GM23338 (cell line): ENCODE data around the gene ZGLP1. TPM values are rescaled to one million over a fixed set of nuclear protein-coding genes. Genes with fewer than 3 reads are reported as not detected.
"Not testable (repeated sequence)": the region's sequence is repeated elsewhere in the genome, so short reads cannot be mapped to it uniquely, and the experiment has no call there.

Experiments
- ATAC-seq: fragments of 200-7000 bp; cut with Tn5 transposase; 3 replicates; pipeline ENCODE4 v1.9.1; 2020
- DNase-seq: peaks from one replicate; pipeline ENCODE4 v3.0.0-alpha.2; 2015; ENCODE audit warnings: low spot score
- H2AFZ ChIP-seq: fragments of 200-600 bp; sonication (generic); 2 replicates; pipeline ENCODE4 v1.8.0; 2016; ENCODE audit warnings: antibody characterized with exemption, mild to moderate bottlenecking, moderate library complexity
- H3F3A ChIP-seq: fragments of 200-600 bp; sonication (generic); replicated peaks from 2 replicates; pipeline ENCODE4 v1.8.0; 2017; ENCODE audit warnings: antibody characterized with exemption, mixed run types, low read depth
- H3K27ac ChIP-seq: fragments of 200-600 bp; sonication (generic); 2 replicates; pipeline ENCODE4 v1.6.1; 2016; ENCODE audit warnings: low read depth
- H3K27me3 ChIP-seq: fragments of 200-600 bp; sonication (generic); 2 replicates; pipeline ENCODE4 v1.8.0; 2016; ENCODE audit warnings: mild to moderate bottlenecking, mixed run types, moderate library complexity; ENCODE audit not compliant: insufficient read depth
- H3K36me3 ChIP-seq: fragments of 200-600 bp; sonication (generic); 2 replicates; pipeline ENCODE4 v1.8.0; 2016; ENCODE audit warnings: mild to moderate bottlenecking; ENCODE audit not compliant: insufficient read depth
- H3K4me1 ChIP-seq: fragments of 200-600 bp; sonication (generic); 2 replicates; pipeline ENCODE4 v1.8.0; 2016; ENCODE audit warnings: mild to moderate bottlenecking, moderate library complexity; ENCODE audit not compliant: insufficient read depth
- H3K4me2 ChIP-seq: fragments of 200-600 bp; sonication (generic); 2 replicates; pipeline ENCODE4 v1.7.1; 2017; ENCODE audit warnings: mixed run types
- H3K4me3 ChIP-seq: fragments of 200-600 bp; sonication (generic); 2 replicates; pipeline ENCODE4 v1.6.1; 2016; ENCODE audit warnings: mixed run types
- H3K79me2 ChIP-seq: fragments of 200-600 bp; sonication (generic); replicated peaks from 2 replicates; pipeline ENCODE4 v1.8.0; 2017; ENCODE audit warnings: mild to moderate bottlenecking; ENCODE audit not compliant: insufficient read depth
- H3K9me2 ChIP-seq: fragments of 200-600 bp; sonication (generic); 2 replicates; pipeline ENCODE4 v1.8.0; 2017; ENCODE audit not compliant: insufficient read depth
- H4K20me1 ChIP-seq: fragments of 200-600 bp; sonication (generic); replicated peaks from 2 replicates; pipeline ENCODE4 v1.8.0; 2017; ENCODE audit warnings: mild to moderate bottlenecking; ENCODE audit not compliant: insufficient read depth
- H3K27ac Mint-ChIP-seq: 2 replicates; pipeline ENCODE4 v1.8.0; 2020; ENCODE audit warnings: inconsistent platforms, mild to moderate bottlenecking, moderate library complexity, mixed read lengths
- H3K27me3 Mint-ChIP-seq: 3 replicates; pipeline ENCODE4 v1.8.0; 2022; ENCODE audit warnings: low read depth, mild to moderate bottlenecking, moderate library complexity, mixed read lengths, inconsistent platforms; ENCODE audit not compliant: insufficient read depth, poor library complexity
- H3K36me3 Mint-ChIP-seq: 3 replicates; pipeline ENCODE4 v1.8.0; 2021; ENCODE audit warnings: low read depth, mild to moderate bottlenecking, inconsistent platforms, moderate library complexity, mixed read lengths
- H3K4me1 Mint-ChIP-seq: 3 replicates; pipeline ENCODE4 v1.8.0; 2020; ENCODE audit warnings: mild to moderate bottlenecking, inconsistent platforms, mixed read lengths
- H3K4me3 Mint-ChIP-seq: 3 replicates; pipeline ENCODE4 v1.8.0; 2021; ENCODE audit warnings: moderate library complexity, mild to moderate bottlenecking, inconsistent platforms, mixed read lengths
- H3K9me3 Mint-ChIP-seq: 3 replicates; pipeline ENCODE4 v1.8.0; 2020; ENCODE audit warnings: moderate library complexity, mild to moderate bottlenecking, inconsistent platforms, mixed read lengths
- CREB1 ChIP-seq: fragments of 250-450 bp; sonication (Bioruptor Pico); IDR thresholded peaks from 2 replicates; pipeline ENCODE4 v1.5.0; 2020; ENCODE audit warnings: low read depth, mild to moderate bottlenecking, moderate library complexity
- CTCF ChIP-seq, 2 experiments: fragments of 200-600 bp in 1 of 2; sonication (generic) in 1 of 2; conservative IDR thresholded peaks; 2 replicates each; pipeline versions ENCODE4 v1.5.1 to v1.6.1; 2016 to 2017; ENCODE audit warnings: antibody characterized with exemption in 2 of 2, low read depth in 2 of 2, mild to moderate bottlenecking in 2 of 2, moderate library complexity in 1 of 2
- EZH2phosphoT487 ChIP-seq: fragments of 200-600 bp; sonication (generic); IDR thresholded peaks from one replicate; pipeline ENCODE4 v1.8.1; 2018; ENCODE audit warnings: antibody characterized with exemption; ENCODE audit not compliant: unreplicated experiment
- JUNB ChIP-seq: IDR thresholded peaks from one replicate; pipeline ENCODE4 v1.6.1; 2016; ENCODE audit warnings: antibody characterized with exemption; ENCODE audit not compliant: unreplicated experiment
- NANOG ChIP-seq: IDR thresholded peaks from 2 replicates; pipeline ENCODE4 v1.6.1; 2016; ENCODE audit warnings: antibody characterized with exemption, borderline replicate concordance
- STAT1 ChIP-seq: IDR thresholded peaks from one replicate; pipeline ENCODE4 v1.6.1; 2016; ENCODE audit warnings: antibody characterized with exemption; ENCODE audit not compliant: unreplicated experiment
- polyA plus RNA-seq: library from polyadenylated mRNA; unstranded; fragments of >200 nt; fragmentation: Nextera tagmentation; extraction: Ambion mirVana; gene quantifications from 2 replicates; pipeline ENCODE4 v1.2.1, GENCODE V29; 2016
- total RNA-seq: library from RNA; depleted of rRNA; stranded (reverse); fragments of >200 nt; shearing (Covaris generic); gene quantifications from 2 replicates; pipeline ENCODE4 v1.2.3, GENCODE V29; 2014

The ZGLP1 gene
- total and polyA plus RNA-seq, 2 experiments from 2014 or later: 1.5 to 5.3 TPM

GRCh38 chr19:10284065-10284959 lies 25.3 kb downstream of the ZGLP1 start (continued):
- no peak for TF ChIP-seq JUNB
- no peak for TF ChIP-seq EZH2phosphoT487
- TF ChIP-seq NANOG: no peak
- TF ChIP-seq CTCF (conservative IDR thresholded peaks at IDR 0.05; ENCODE audit: low read depth in 2 of 2): no peak

- Histone ChIP-seq H3K9me2 (no peaks in the 10 kb centered on the region), H2AFZ (no peak overlapping the region), H4K20me1 (no peaks in the 10 kb centered on the region; the same call in none of the 2 replicates), H3K27ac (no peak overlapping the region), H3K36me3 (no peaks in the 10 kb centered on the region), H3K4me1 (peaks cover 10% of the 10 kb centered on the region; the same call in 1 of the 2 replicates), H3K27me3 (peaks cover 26% of the 10 kb centered on the region), H3K4me2 (no peak overlapping the region), H3F3A (no peaks in the 10 kb centered on the region), H3K79me2 (no peaks in the 10 kb centered on the region), H3K4me3 (no peak overlapping the region)
- peaks cover 14% of the 10 kb centered on the region; the same call in 2 of the 3 replicates for H3K4me1 Mint-ChIP-seq
- peaks cover 3% of the 10 kb centered on the region; the same call in 1 of the 3 replicates for H3K9me3 Mint-ChIP-seq
- DNase-seq (no peak), ATAC-seq (no peak)
- TF ChIP-seq CREB1 (CRISPR knock-in tag) (no peak), JUNB (no peak), STAT1 (no peak), NANOG (no peak), EZH2phosphoT487 (no peak)
- H3K27me3 Mint-ChIP-seq: peaks cover 25% of the 10 kb centered on the region
- H3K4me3 Mint-ChIP-seq: no peak overlapping the region
- H3K36me3 Mint-ChIP-seq: peaks cover 8% of the 10 kb centered on the region; the same call in 2 of the 3 replicates
- H3K27ac Mint-ChIP-seq: no peak overlapping the region
Observed at GRCh38 chr19:10283301-10284064, 26.1 kb downstream of the ZGLP1 start.

GRCh38 chr19:10282043-10282442 lies 27.6 kb downstream of the ZGLP1 start:
- peaks cover 12% of the 10 kb centered on the region for H3K27me3 ChIP-seq
- H3K9me3 Mint-ChIP-seq, ATAC-seq, H3K4me3 Mint-ChIP-seq, H3K4me1 ChIP-seq, H3K4me2 ChIP-seq, H3F3A ChIP-seq, H3K4me1 Mint-ChIP-seq, H3K36me3 Mint-ChIP-seq, DNase-seq, H3K27ac ChIP-seq, H4K20me1 ChIP-seq, H2AFZ ChIP-seq, H3K9me2 ChIP-seq, H3K4me3 ChIP-seq, H3K36me3 ChIP-seq, H3K27ac Mint-ChIP-seq, H3K79me2 ChIP-seq: not testable (repeated sequence)
- H3K27me3 Mint-ChIP-seq: peaks cover 10% of the 10 kb centered on the region
